ENCODE measurements around the gene GNPTG. TPM values are rescaled to one million over a fixed set of nuclear protein-coding genes. Genes with fewer than 3 reads are reported as not detected.

The GNPTG gene
- total and polyA plus RNA-seq, 2 donors (not counting 1 experiment from before 2014, with no cell fraction given) = 76.0 to 109 TPM

DNA sequence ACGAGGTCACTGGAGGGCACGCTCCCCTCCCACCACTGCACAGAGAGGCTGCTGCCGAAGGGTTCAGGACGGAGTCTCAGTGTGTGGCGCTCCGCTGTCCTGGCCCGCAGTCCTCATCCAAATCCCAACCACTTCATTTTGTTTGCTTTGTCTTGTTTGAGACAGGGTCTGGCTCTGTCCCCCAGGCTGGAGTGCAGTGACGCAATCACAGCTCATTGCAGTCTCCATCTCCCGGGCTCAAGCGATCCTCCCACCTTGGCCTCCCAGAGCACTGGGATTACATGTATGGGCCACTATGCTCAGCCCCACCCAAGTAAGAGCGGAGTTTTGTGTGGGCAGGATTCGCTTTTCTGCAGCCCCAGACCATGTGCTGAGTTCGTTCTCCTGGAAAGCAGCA is 50.0 kb downstream of the GNPTG start:
- ChIA-PET CTCF (no interaction called here), POLR2A (interaction anchor here (0.6 kb wide), 1 partner anchor 19 kb away, joined by 5 read pairs; no protein-coding TSS in a partner anchor)
- no peak overlapping the region for H3K27ac ChIP-seq (ENCODE audit: low read length in 2 of 2)
- no peaks in the 10 kb centered on the region for H3K4me1 ChIP-seq (ENCODE audit: control insufficient read depth in 2 of 2, insufficient read depth in 2 of 2, low read length in 2 of 2)
- H3K9ac ChIP-seq (ENCODE audit: low read length) = no peak overlapping the region
- H3K4me1 Mint-ChIP-seq = peaks cover 3% of the 10 kb centered on the region
- intact Hi-C loops (cut with micrococcal nuclease) = loop anchor here (10.0 kb wide), 1 partner anchor 47 kb away; the partner anchor contains the start of genes GNPTG and TSR3
- peaks cover 0 to 74% of the 10 kb centered on the region in 2 experiments for H3K36me3 ChIP-seq (replicated peaks in 1 of 2; ENCODE audit: control extremely low read depth in 1 of 2, control insufficient read depth in 1 of 2, extremely low read depth in 1 of 2, insufficient read depth in 2 of 2, low read length in 1 of 2)
- no peak for TF ChIP-seq EZH2 (IDR thresholded peaks at IDR 0.05; ENCODE audit: borderline replicate concordance, insufficient read depth, low read depth, low read length, poor library complexity, severe bottlenecking)
- TF ChIP-seq, protein P1, sequence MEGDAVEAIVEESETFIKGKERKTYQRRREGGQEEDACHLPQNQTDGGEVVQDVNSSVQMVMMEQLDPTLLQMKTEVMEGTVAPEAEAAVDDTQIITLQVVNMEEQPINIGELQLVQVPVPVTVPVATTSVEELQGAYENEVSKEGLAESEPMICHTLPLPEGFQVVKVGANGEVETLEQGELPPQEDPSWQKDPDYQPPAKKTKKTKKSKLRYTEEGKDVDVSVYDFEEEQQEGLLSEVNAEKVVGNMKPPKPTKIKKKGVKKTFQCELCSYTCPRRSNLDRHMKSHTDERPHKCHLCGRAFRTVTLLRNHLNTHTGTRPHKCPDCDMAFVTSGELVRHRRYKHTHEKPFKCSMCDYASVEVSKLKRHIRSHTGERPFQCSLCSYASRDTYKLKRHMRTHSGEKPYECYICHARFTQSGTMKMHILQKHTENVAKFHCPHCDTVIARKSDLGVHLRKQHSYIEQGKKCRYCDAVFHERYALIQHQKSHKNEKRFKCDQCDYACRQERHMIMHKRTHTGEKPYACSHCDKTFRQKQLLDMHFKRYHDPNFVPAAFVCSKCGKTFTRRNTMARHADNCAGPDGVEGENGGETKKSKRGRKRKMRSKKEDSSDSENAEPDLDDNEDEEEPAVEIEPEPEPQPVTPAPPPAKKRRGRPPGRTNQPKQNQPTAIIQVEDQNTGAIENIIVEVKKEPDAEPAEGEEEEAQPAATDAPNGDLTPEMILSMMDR (IDR thresholded peaks at IDR 0.05) = no peak
- H3K27me3 Mint-ChIP-seq = no peaks in the 10 kb centered on the region
- peaks cover 87% of the 10 kb centered on the region for H4K20me1 ChIP-seq (ENCODE audit: control insufficient read depth, insufficient read depth, low read length, poor library complexity, severe bottlenecking)
- no peak for ATAC-seq (ENCODE audit: low read depth)
- no peak overlapping the region for H2AFZ ChIP-seq (ENCODE audit: insufficient read depth, low read depth, low read length, poor library complexity, severe bottlenecking)
- H3K9me3 Mint-ChIP-seq (ENCODE audit: insufficient read depth) = no peaks in the 10 kb centered on the region
- H3K9me3 ChIP-seq (ENCODE audit: control extremely low read depth in 1 of 3, control insufficient read depth in 2 of 3, insufficient read depth in 1 of 3, low read length in 2 of 3) = no peaks in the 10 kb centered on the region
- H3K4me3 Mint-ChIP-seq = no peak overlapping the region
- DNase-seq = no peak
- 97% methylated on average over 10 of the region's 13 CpGs for WGBS (ENCODE audit: insufficient coverage)
- H3K27me3 ChIP-seq (replicated peaks in 1 of 4; ENCODE audit: control extremely low read depth in 1 of 4, control insufficient read depth in 3 of 4, insufficient read depth in 4 of 4, low read length in 3 of 4) = no peaks in the 10 kb centered on the region
- H3K27ac Mint-ChIP-seq = no peak overlapping the region
- H3K79me2 ChIP-seq (ENCODE audit: control insufficient read depth, insufficient read depth, low read length) = peaks cover 95% of the 10 kb centered on the region
- H3K4me2 ChIP-seq (replicated peaks; ENCODE audit: low read depth, low read length, poor library complexity, severe bottlenecking) = no peak overlapping the region
- no peak overlapping the region for H3K4me3 ChIP-seq (ENCODE audit: control extremely low read depth in 1 of 5, extremely low read depth in 1 of 5, insufficient read depth in 1 of 5, low read depth in 2 of 5, low read length in 4 of 5)

DNA sequence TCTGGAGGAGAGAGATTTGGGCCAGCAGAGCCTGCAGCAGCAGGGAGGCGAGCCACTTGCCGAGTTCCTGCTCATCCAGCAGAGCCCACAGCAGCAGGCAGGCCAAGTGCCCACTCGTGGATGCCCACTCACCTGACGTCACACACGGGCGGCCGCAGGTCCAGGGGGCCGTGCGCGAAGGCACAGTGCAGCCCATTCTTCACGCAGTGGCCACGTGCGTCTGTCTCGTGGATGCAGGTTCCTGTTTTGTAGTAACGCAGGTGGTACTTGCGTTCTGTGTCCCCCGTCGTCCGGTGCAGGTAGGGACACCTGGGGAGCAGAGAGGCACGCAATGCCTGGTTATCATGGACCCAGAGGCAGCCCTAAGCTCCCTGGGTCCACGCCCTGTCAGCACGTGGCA is 51.3 kb downstream of the GNPTG start:
- Histone ChIP-seq H3K27me3 (replicated peaks in 1 of 4; ENCODE audit: control extremely low read depth in 1 of 4, control insufficient read depth in 3 of 4, insufficient read depth in 4 of 4, low read length in 3 of 4) (no peaks in the 10 kb centered on the region), H4K20me1 (ENCODE audit: control insufficient read depth, insufficient read depth, low read length, poor library complexity, severe bottlenecking) (peaks cover 93% of the 10 kb centered on the region), H3K27ac (ENCODE audit: low read length in 2 of 2) (no peak overlapping the region), H3K36me3 (replicated peaks in 1 of 2; ENCODE audit: control extremely low read depth in 1 of 2, control insufficient read depth in 1 of 2, extremely low read depth in 1 of 2, insufficient read depth in 2 of 2, low read length in 1 of 2) (peaks cover 0 to 67% of the 10 kb centered on the region in 2 experiments), H2AFZ (ENCODE audit: insufficient read depth, low read depth, low read length, poor library complexity, severe bottlenecking) (no peak overlapping the region), H3K9ac (ENCODE audit: low read length) (no peak overlapping the region), H3K4me2 (replicated peaks; ENCODE audit: low read depth, low read length, poor library complexity, severe bottlenecking) (no peak overlapping the region), H3K9me3 (ENCODE audit: control extremely low read depth in 1 of 3, control insufficient read depth in 2 of 3, insufficient read depth in 1 of 3, low read length in 2 of 3) (no peaks in the 10 kb centered on the region), H3K4me3 (ENCODE audit: control extremely low read depth in 1 of 5, extremely low read depth in 1 of 5, insufficient read depth in 1 of 5, low read depth in 2 of 5, low read length in 4 of 5) (no peak overlapping the region), H3K4me1 (ENCODE audit: control insufficient read depth in 2 of 2, insufficient read depth in 2 of 2, low read length in 2 of 2) (peaks cover 6% of the 10 kb centered on the region in 2 donors), H3K79me2 (ENCODE audit: control insufficient read depth, insufficient read depth, low read length) (peaks cover 98% of the 10 kb centered on the region)
- Mint-ChIP-seq H3K4me1 (peaks cover 8% of the 10 kb centered on the region), H3K27me3 (no peaks in the 10 kb centered on the region), H3K9me3 (ENCODE audit: insufficient read depth) (no peaks in the 10 kb centered on the region), H3K27ac (no peak overlapping the region), H3K4me3 (no peak overlapping the region)
- DNase-seq (no peak), ATAC-seq (ENCODE audit: low read depth) (no peak)
- ChIA-PET CTCF (no interaction called here), POLR2A (no interaction called here)
- TF ChIP-seq, protein P1 (IDR thresholded peaks at IDR 0.05) = no peak
- TF ChIP-seq EZH2 (IDR thresholded peaks at IDR 0.05; ENCODE audit: borderline replicate concordance, insufficient read depth, low read depth, low read length, poor library complexity, severe bottlenecking) = no peak
- intact Hi-C loops (cut with micrococcal nuclease) = loop anchor here (10.0 kb wide), 1 partner anchor 48 kb away; the partner anchor contains the start of genes GNPTG and TSR3
- WGBS (ENCODE audit: insufficient coverage) = 95% methylated on average over 22 of the region's 22 CpGs
